ENCODE data around the gene MCC. TPM values are rescaled to one million over a fixed set of nuclear protein-coding genes. Genes with fewer than 3 reads are reported as not detected.

MCC gene
- total RNA-seq, 2 donors from 2014 or later = 7.5 to 9.9 TPM

- no peak overlapping the region for H3K4me3 ChIP-seq
- DNase-seq (no peak), ATAC-seq (no peak)
- H3K36me3 ChIP-seq (replicated peaks in 1 of 2; ENCODE audit: insufficient read depth in 1 of 2, low read depth in 2 of 2) = no peaks in the 10 kb centered on the region
- H3K27me3 ChIP-seq = no peaks in the 10 kb centered on the region
- no peak for TF ChIP-seq CTCF (IDR thresholded peaks at IDR 0.05)
- TF ChIP-seq POLR2A (IDR thresholded peaks at IDR 0.05) = no peak
- 83 to 86% methylated on average over 4 of the region's 4 CpGs for WGBS, 2 donors
- peaks cover 16% of the 10 kb centered on the region for H3K4me1 ChIP-seq
- no peak overlapping the region for H3K27ac ChIP-seq
- no peaks in the 10 kb centered on the region for H3K9me3 ChIP-seq
- intact Hi-C loops (cut with DNase I) = no loop called here
Measured at GRCh38 chr5:113124914-113125313, 363.3 kb downstream of the MCC start.

- intact Hi-C loops (cut with DNase I) = no loop called here
- TF ChIP-seq CTCF (IDR thresholded peaks at IDR 0.05) (no peak), POLR2A (IDR thresholded peaks at IDR 0.05) (no peak)
- Histone ChIP-seq H3K4me1 (peaks cover 16% of the 10 kb centered on the region), H3K9me3 (no peaks in the 10 kb centered on the region), H3K27me3 (no peaks in the 10 kb centered on the region), H3K27ac (no peak overlapping the region), H3K36me3 (replicated peaks in 1 of 2; ENCODE audit: insufficient read depth in 1 of 2, low read depth in 2 of 2) (no peaks in the 10 kb centered on the region), H3K4me3 (no peak overlapping the region)
- ATAC-seq (no peak), DNase-seq (no peak)
- 8 to 10% methylated on average over 3 of the region's 3 CpGs for WGBS, 2 donors
Measured at GRCh38 chr5:113124265-113124664, 364.0 kb downstream of the MCC start.

- 51 to 53% methylated on average over 4 of the region's 4 CpGs for WGBS, 2 donors
- TF ChIP-seq POLR2A (IDR thresholded peaks at IDR 0.05) (no peak), CTCF (IDR thresholded peaks at IDR 0.05) (peak in 4 of 7 experiments; percentile 21 to 32 (median 26))
- Histone ChIP-seq H3K27ac (no peak overlapping the region), H3K4me3 (no peak overlapping the region), H3K36me3 (replicated peaks in 1 of 2; ENCODE audit: insufficient read depth in 1 of 2, low read depth in 2 of 2) (no peaks in the 10 kb centered on the region), H3K9me3 (no peaks in the 10 kb centered on the region), H3K4me1 (peaks cover 16% of the 10 kb centered on the region), H3K27me3 (no peaks in the 10 kb centered on the region)
- intact Hi-C loops (cut with DNase I) = no loop called here
- ATAC-seq (no peak), DNase-seq (no peak)
Measured at GRCh38 chr5:113123618-113124017, 364.6 kb downstream of the MCC start.

- Histone ChIP-seq H3K9me3 (no peaks in the 10 kb centered on the region), H3K36me3 (replicated peaks in 1 of 2; ENCODE audit: insufficient read depth in 1 of 2, low read depth in 2 of 2) (no peaks in the 10 kb centered on the region), H3K4me1 (peaks cover 16% of the 10 kb centered on the region), H3K27ac (no peak overlapping the region), H3K27me3 (no peaks in the 10 kb centered on the region), H3K4me3 (no peak overlapping the region)
- intact Hi-C loops (cut with DNase I) = no loop called here
- peak in 2 of 4 donors; percentile 22 to 26 for DNase-seq
- no peak for TF ChIP-seq POLR2A (IDR thresholded peaks at IDR 0.05)
- TF ChIP-seq CTCF (IDR thresholded peaks at IDR 0.05) = no peak
- peak; percentile 22 for ATAC-seq
Measured at GRCh38 chr5:113122053-113122452, 366.2 kb downstream of the MCC start.

- H3K27me3 ChIP-seq = no peaks in the 10 kb centered on the region
- no peaks in the 10 kb centered on the region for H3K9me3 ChIP-seq
- no peak for ATAC-seq
- H3K27ac ChIP-seq = no peak overlapping the region
- TF ChIP-seq POLR2A (IDR thresholded peaks at IDR 0.05) (no peak), CTCF (IDR thresholded peaks at IDR 0.05) (no peak)
- intact Hi-C loops (cut with DNase I) = no loop called here
- no peak overlapping the region for H3K4me3 ChIP-seq
- peak in 1 of 4 donors; percentile 14 for DNase-seq
- H3K36me3 ChIP-seq (replicated peaks in 1 of 2; ENCODE audit: insufficient read depth in 1 of 2, low read depth in 2 of 2) = no peaks in the 10 kb centered on the region
- WGBS, 2 donors = 70 to 78% methylated on average over 9 of the region's 9 CpGs
- H3K4me1 ChIP-seq = peaks cover 10% of the 10 kb centered on the region
Measured at GRCh38 chr5:113119246-113119924, 368.9 kb downstream of the MCC start.
